Measurements from ENCODE around the gene BANP. TPM values are rescaled to one million over a fixed set of nuclear protein-coding genes. Genes with fewer than 3 reads are reported as not detected.
"Not testable (repeated sequence)": the region's sequence is repeated elsewhere in the genome, so short reads cannot be mapped to it uniquely, and the experiment has no call there.

The BANP gene
- total RNA-seq, 5 donors from 2014 or later (not counting 1 experiment from before 2014, with no cell fraction given), result 57.1 to 81.9 (median 69.4) TPM

GRCh38 chr16:88088161-88088581 is 136.9 kb downstream of the BANP start:
- DNase-seq (no peak), ATAC-seq (replicated peaks in 1 of 4) (no peak)
- H3K27me3 ChIP-seq (replicated peaks in 1 of 2; ENCODE audit: control insufficient read depth in 2 of 2, extremely low read depth in 1 of 2, insufficient read depth in 2 of 2, low read length in 1 of 2), result no peaks in the 10 kb centered on the region
- no peaks in the 10 kb centered on the region for H3K9me3 ChIP-seq
- Mint-ChIP-seq H3K9me3 (no peaks in the 10 kb centered on the region), H3K36me3 (peaks cover 3% of the 10 kb centered on the region), H3K4me1 (no peaks in the 10 kb centered on the region), H3K27ac (no peak overlapping the region), H3K27me3 (no peaks in the 10 kb centered on the region), H3K4me3 (no peak overlapping the region)
- 92% methylated on average over 20 of the region's 20 CpGs for WGBS (ENCODE audit: insufficient coverage)
- no peak overlapping the region for H3K27ac ChIP-seq (ENCODE audit: low read length)
- CTCF ChIA-PET, result no interaction called here
- no peaks in the 10 kb centered on the region for H3K4me1 ChIP-seq (ENCODE audit: control insufficient read depth in 1 of 2, extremely low read depth in 1 of 2, insufficient read depth in 2 of 2, low read length in 2 of 2)
- POLR2A ChIA-PET, result no interaction called here
- H3K4me3 ChIP-seq (ENCODE audit: control insufficient read depth in 1 of 2, extremely low read depth in 1 of 2, low read length in 1 of 2), result no peak overlapping the region
- no peaks in the 10 kb centered on the region for H3K36me3 ChIP-seq (ENCODE audit: control insufficient read depth in 2 of 2, extremely low read depth in 1 of 2, insufficient read depth in 1 of 2, low read length in 1 of 2)

GRCh38 chr16:88088611-88089010 is 137.4 kb downstream of the BANP start:
- H3K4me1 ChIP-seq (ENCODE audit: control insufficient read depth in 1 of 2, extremely low read depth in 1 of 2, insufficient read depth in 2 of 2, low read length in 2 of 2); H3K4me3 Mint-ChIP-seq; H3K27ac Mint-ChIP-seq; H3K4me1 Mint-ChIP-seq; H3K27me3 Mint-ChIP-seq; H3K36me3 ChIP-seq (ENCODE audit: control insufficient read depth in 2 of 2, extremely low read depth in 1 of 2, insufficient read depth in 1 of 2, low read length in 1 of 2); DNase-seq; H3K9me3 Mint-ChIP-seq; H3K4me3 ChIP-seq (ENCODE audit: control insufficient read depth in 1 of 2, extremely low read depth in 1 of 2, low read length in 1 of 2); H3K9me3 ChIP-seq; H3K36me3 Mint-ChIP-seq; POLR2A ChIA-PET; H3K27me3 ChIP-seq (replicated peaks in 1 of 2; ENCODE audit: control insufficient read depth in 2 of 2, extremely low read depth in 1 of 2, insufficient read depth in 2 of 2, low read length in 1 of 2); ATAC-seq (replicated peaks in 1 of 4); H3K27ac ChIP-seq (ENCODE audit: low read length); CTCF ChIA-PET: not testable (repeated sequence)
- WGBS (ENCODE audit: insufficient coverage), result 75% methylated on average over 6 of the region's 10 CpGs

GRCh38 chr16:88089071-88089470 is 137.8 kb downstream of the BANP start:
- H3K27ac Mint-ChIP-seq, result not testable (repeated sequence)

GRCh38 chr16:88089632-88090376 is 138.6 kb downstream of the BANP start:
- H3K4me3 ChIP-seq (ENCODE audit: control insufficient read depth in 1 of 2, extremely low read depth in 1 of 2, low read length in 1 of 2); ATAC-seq (replicated peaks in 1 of 4); H3K4me3 Mint-ChIP-seq; H3K9me3 Mint-ChIP-seq; H3K4me1 ChIP-seq (ENCODE audit: control insufficient read depth in 1 of 2, extremely low read depth in 1 of 2, insufficient read depth in 2 of 2, low read length in 2 of 2); H3K36me3 Mint-ChIP-seq; H3K9me3 ChIP-seq; H3K36me3 ChIP-seq (ENCODE audit: control insufficient read depth in 2 of 2, extremely low read depth in 1 of 2, insufficient read depth in 1 of 2, low read length in 1 of 2); DNase-seq; H3K4me1 Mint-ChIP-seq; H3K27ac ChIP-seq (ENCODE audit: low read length); H3K27me3 Mint-ChIP-seq; CTCF ChIA-PET; H3K27ac Mint-ChIP-seq; H3K27me3 ChIP-seq (replicated peaks in 1 of 2; ENCODE audit: control insufficient read depth in 2 of 2, extremely low read depth in 1 of 2, insufficient read depth in 2 of 2, low read length in 1 of 2); POLR2A ChIA-PET: not testable (repeated sequence)
- WGBS (ENCODE audit: insufficient coverage), result 85% methylated on average over 17 of the region's 23 CpGs

More at GRCh38 chr16:88089071-88089470, 137.8 kb downstream of the BANP start:
- H3K27me3 Mint-ChIP-seq; H3K36me3 Mint-ChIP-seq; H3K4me1 Mint-ChIP-seq; CTCF ChIA-PET; ATAC-seq (replicated peaks in 1 of 4); POLR2A ChIA-PET; H3K9me3 ChIP-seq; H3K27me3 ChIP-seq (replicated peaks in 1 of 2; ENCODE audit: control insufficient read depth in 2 of 2, extremely low read depth in 1 of 2, insufficient read depth in 2 of 2, low read length in 1 of 2); H3K36me3 ChIP-seq (ENCODE audit: control insufficient read depth in 2 of 2, extremely low read depth in 1 of 2, insufficient read depth in 1 of 2, low read length in 1 of 2); H3K4me3 ChIP-seq (ENCODE audit: control insufficient read depth in 1 of 2, extremely low read depth in 1 of 2, low read length in 1 of 2); H3K4me1 ChIP-seq (ENCODE audit: control insufficient read depth in 1 of 2, extremely low read depth in 1 of 2, insufficient read depth in 2 of 2, low read length in 2 of 2); H3K4me3 Mint-ChIP-seq; H3K27ac ChIP-seq (ENCODE audit: low read length); H3K9me3 Mint-ChIP-seq; DNase-seq: not testable (repeated sequence)
- WGBS (ENCODE audit: insufficient coverage), result 89% methylated on average over 10 of the region's 15 CpGs

DNA sequence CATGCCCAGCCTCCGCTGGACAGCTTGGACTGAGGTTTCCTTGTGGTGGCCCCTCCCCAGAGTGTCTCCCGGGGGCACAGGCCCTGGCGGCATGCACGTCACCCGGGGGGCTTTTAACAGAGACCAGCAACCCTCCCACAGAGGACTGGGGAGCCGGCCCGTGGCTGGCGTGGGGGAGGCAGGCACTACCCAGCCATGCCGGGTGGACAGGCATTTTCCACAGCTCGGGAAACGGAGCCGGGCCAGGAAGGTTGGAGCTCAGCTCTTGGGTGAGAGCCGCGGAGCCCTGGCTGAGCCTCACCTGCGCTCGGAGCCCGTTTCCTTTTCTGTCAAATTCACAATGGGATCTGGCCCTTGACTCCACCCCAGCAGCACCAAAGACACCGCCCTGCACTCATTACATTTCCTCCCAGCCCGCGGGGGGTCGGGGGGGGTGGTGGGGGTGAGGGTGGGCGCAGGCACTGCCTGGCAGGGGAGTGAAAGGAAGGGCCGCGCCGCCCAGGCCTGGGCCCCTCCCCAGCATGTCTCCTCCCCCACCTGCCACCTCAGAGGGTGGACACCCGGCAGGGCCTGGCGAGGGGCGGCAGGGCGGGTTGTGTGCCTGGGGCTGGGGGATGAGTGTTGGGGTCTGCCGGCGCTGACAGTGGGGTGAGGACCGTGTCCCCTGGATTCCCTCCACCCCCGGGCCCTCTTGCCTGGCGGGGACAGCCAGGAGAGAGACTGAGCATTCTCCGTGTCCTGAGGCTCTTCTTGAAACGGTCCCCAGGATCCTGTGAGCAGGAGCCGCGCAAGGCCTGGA is 139.3 kb downstream of the BANP start:
- H3K27me3 ChIP-seq (replicated peaks in 1 of 2; ENCODE audit: control insufficient read depth in 2 of 2, extremely low read depth in 1 of 2, insufficient read depth in 2 of 2, low read length in 1 of 2); DNase-seq; H3K27ac ChIP-seq (ENCODE audit: low read length); H3K36me3 Mint-ChIP-seq; H3K4me3 Mint-ChIP-seq; H3K9me3 Mint-ChIP-seq; H3K4me1 Mint-ChIP-seq; CTCF ChIA-PET; H3K4me1 ChIP-seq (ENCODE audit: control insufficient read depth in 1 of 2, extremely low read depth in 1 of 2, insufficient read depth in 2 of 2, low read length in 2 of 2); POLR2A ChIA-PET; H3K9me3 ChIP-seq; H3K27me3 Mint-ChIP-seq; H3K36me3 ChIP-seq (ENCODE audit: control insufficient read depth in 2 of 2, extremely low read depth in 1 of 2, insufficient read depth in 1 of 2, low read length in 1 of 2); ATAC-seq (replicated peaks in 1 of 4); H3K27ac Mint-ChIP-seq; H3K4me3 ChIP-seq (ENCODE audit: control insufficient read depth in 1 of 2, extremely low read depth in 1 of 2, low read length in 1 of 2): not testable (repeated sequence)
- WGBS (ENCODE audit: insufficient coverage), result 85% methylated on average over 9 of the region's 38 CpGs

GRCh38 chr16:88091221-88091971 is 140.2 kb downstream of the BANP start:
- H3K4me1 Mint-ChIP-seq; H3K9me3 Mint-ChIP-seq; H3K4me3 Mint-ChIP-seq; H3K27me3 ChIP-seq (replicated peaks in 1 of 2; ENCODE audit: control insufficient read depth in 2 of 2, extremely low read depth in 1 of 2, insufficient read depth in 2 of 2, low read length in 1 of 2); H3K27me3 Mint-ChIP-seq; H3K27ac ChIP-seq (ENCODE audit: low read length); H3K4me3 ChIP-seq (ENCODE audit: control insufficient read depth in 1 of 2, extremely low read depth in 1 of 2, low read length in 1 of 2); H3K36me3 ChIP-seq (ENCODE audit: control insufficient read depth in 2 of 2, extremely low read depth in 1 of 2, insufficient read depth in 1 of 2, low read length in 1 of 2); H3K27ac Mint-ChIP-seq; H3K36me3 Mint-ChIP-seq; DNase-seq; CTCF ChIA-PET; ATAC-seq (replicated peaks in 1 of 4); POLR2A ChIA-PET; H3K9me3 ChIP-seq; H3K4me1 ChIP-seq (ENCODE audit: control insufficient read depth in 1 of 2, extremely low read depth in 1 of 2, insufficient read depth in 2 of 2, low read length in 2 of 2): not testable (repeated sequence)
- 83% methylated on average over 24 of the region's 35 CpGs for WGBS (ENCODE audit: insufficient coverage)
